ENCODE measurements around the gene MRPS12. TPM values are rescaled to one million over a fixed set of nuclear protein-coding genes. Genes with fewer than 3 reads are reported as not detected.

The MRPS12 gene
- total and polyA plus RNA-seq, 9 of the 15 experiments (the other 6 are each of a cell fraction or from before 2014, with no cell fraction given), result 8.1 to 174 (median 52.0) TPM

GRCh38 chr19:38889803-38890202, 40.9 kb upstream of the MRPS12 start:
- intact Hi-C loops (cut with micrococcal nuclease) (no loop called here), in situ Hi-C loops (cut with MboI) (no loop called here)
- Histone ChIP-seq H4K20me1 (replicated peaks; ENCODE audit: control insufficient read depth, insufficient read depth, low read length) (no peaks in the 10 kb centered on the region), H3K4me1 (replicated peaks in 1 of 2; ENCODE audit: control insufficient read depth in 2 of 2, insufficient read depth in 2 of 2, low read length in 2 of 2) (peaks cover 7 to 25% of the 10 kb centered on the region in 2 experiments; a peak in 4 of 5 replicates), H3K9me1 (ENCODE audit: control insufficient read depth, insufficient read depth, low read length) (no peaks in the 10 kb centered on the region), H3K9ac (ENCODE audit: insufficient read depth in 1 of 2, low read depth in 2 of 2, low read length in 2 of 2) (no peak overlapping the region), H3K79me2 (ENCODE audit: control insufficient read depth, insufficient read depth, low read length) (no peaks in the 10 kb centered on the region), H3K27ac (ENCODE audit: extremely low read depth, low read depth, low read length) (no peak overlapping the region), H3K4me3 (no peak overlapping the region), H3K9me3 (replicated peaks; ENCODE audit: control insufficient read depth, insufficient read depth, low read depth, low read length) (no peaks in the 10 kb centered on the region), H2AFZ (ENCODE audit: low read depth, low read length) (no peak overlapping the region), H3K36me3 (ENCODE audit: control insufficient read depth, insufficient read depth, low read length) (peaks cover 23% of the 10 kb centered on the region; the same call in 2 of the 3 replicates), H3K27me3 (ENCODE audit: control insufficient read depth in 2 of 2, insufficient read depth in 2 of 2, low read length in 2 of 2) (no peaks in the 10 kb centered on the region), H3K4me2 (ENCODE audit: insufficient read depth, low read length) (no peak overlapping the region)
- 82% methylated on average over 8 of the region's 8 CpGs for WGBS (ENCODE audit: insufficient coverage, low coverage, missing lambda C conversion rate)
- FAIRE-seq (no peak), DNase-seq (ENCODE audit: extremely low read depth in 1 of 4, low spot score in 3 of 4) (no peak), ATAC-seq (no peak)
- CTCF ChIA-PET (ENCODE audit: low intra/inter-chr PET ratio), result no interaction called here
- TF ChIP-seq ZNF232 (CRISPR knock-in tag; IDR thresholded peaks at IDR 0.05), result no peak
- TF ChIP-seq TSHZ1 (CRISPR knock-in tag; IDR thresholded peaks at IDR 0.05), result no peak
- BruUV-seq (replicated peaks), result no TSS peak
- POLR2A ChIA-PET, result interaction anchor here (0.6 to 2.2 kb wide), 2 partner anchors 10 to 972 kb away, joined by 4 to 8 read pairs; partner anchors contain the start of genes NFKBIB and SIRT2
